Neuronal stem cell (in vitro differentiated cells): ENCODE measurements around the gene CD44.

Source experiments
- DNase-seq: peaks from one replicate; pipeline ENCODE4 v3.0.0-alpha.2; 2013; ENCODE audit warnings: low spot score
- H2AFZ ChIP-seq: one replicate; pipeline ENCODE4 v1.6.1; 2013; ENCODE audit warnings: mild to moderate bottlenecking, low read length, inconsistent platforms
- H2AK5ac ChIP-seq: 2 replicates; pipeline ENCODE4 v1.6.1; 2013; ENCODE audit warnings: low read depth, mild to moderate bottlenecking, inconsistent platforms, low read length, moderate library complexity, mixed read lengths
- H2BK120ac ChIP-seq: 2 replicates; pipeline ENCODE4 v1.6.1; 2013; ENCODE audit warnings: low read depth, mild to moderate bottlenecking, inconsistent platforms, low read length, moderate library complexity, mixed read lengths
- H2BK12ac ChIP-seq: one replicate; pipeline ENCODE4 v1.6.1; 2013; ENCODE audit warnings: low read length, inconsistent platforms
- H2BK15ac ChIP-seq: 2 replicates; pipeline ENCODE4 v1.6.1; 2013; ENCODE audit warnings: mild to moderate bottlenecking, low read length, inconsistent platforms, mixed read lengths
- H2BK5ac ChIP-seq: one replicate; pipeline ENCODE4 v1.6.1; 2013; ENCODE audit warnings: inconsistent platforms, mild to moderate bottlenecking, low read length, moderate library complexity
- H3K14ac ChIP-seq: one replicate; pipeline ENCODE4 v1.6.1; 2013; ENCODE audit warnings: low read length, inconsistent platforms
- H3K18ac ChIP-seq: 2 replicates; pipeline ENCODE4 v1.6.1; 2013; ENCODE audit warnings: low read length, inconsistent platforms
- H3K23ac ChIP-seq: 2 replicates; pipeline ENCODE4 v1.6.1; 2013; ENCODE audit warnings: low read depth, mild to moderate bottlenecking, mixed read lengths, low read length, inconsistent platforms; ENCODE audit not compliant: poor library complexity
- H3K27ac ChIP-seq: replicated peaks from 3 replicates; pipeline ENCODE4 v1.5.1; 2013; ENCODE audit warnings: low read length, inconsistent platforms
- H3K27me3 ChIP-seq, 3 experiments: 2 replicates each; pipeline ENCODE4 v1.6.1; 2013; ENCODE audit warnings: low read length in 3 of 3, mild to moderate bottlenecking in 2 of 3, inconsistent platforms in 1 of 3, low read depth in 1 of 3, mixed read lengths in 1 of 3, moderate library complexity in 1 of 3; ENCODE audit not compliant: control insufficient read depth in 3 of 3, insufficient read depth in 3 of 3
- H3K36me3 ChIP-seq, 2 donors: replicated peaks in 1 of 2; 2 replicates each; pipeline ENCODE4 v1.6.1; 2013; ENCODE audit warnings: low read length in 2 of 2; ENCODE audit not compliant: control insufficient read depth in 2 of 2, insufficient read depth in 2 of 2
- H3K4ac ChIP-seq: 2 replicates; pipeline ENCODE4 v1.6.1; 2013; ENCODE audit warnings: inconsistent platforms, mild to moderate bottlenecking, low read length, moderate library complexity
- H3K4me1 ChIP-seq, 2 donors: 1 replicate in 1 of 2; 2 replicates in 1 of 2; pipeline ENCODE4 v1.6.1; 2013; ENCODE audit warnings: low read length in 2 of 2, low read depth in 1 of 2; ENCODE audit not compliant: control insufficient read depth in 2 of 2, insufficient read depth in 1 of 2
- H3K4me2 ChIP-seq: one replicate; pipeline ENCODE4 v1.6.1; 2013; ENCODE audit warnings: mild to moderate bottlenecking, low read length, inconsistent platforms; ENCODE audit not compliant: insufficient read depth, poor library complexity, severe bottlenecking
- H3K4me3 ChIP-seq, 2 donors: 2 replicates each; pipeline ENCODE4 v1.5.1; 2013; ENCODE audit warnings: low read length in 2 of 2, mild to moderate bottlenecking in 2 of 2, inconsistent platforms in 1 of 2, moderate library complexity in 1 of 2
- H3K79me1 ChIP-seq: one replicate; pipeline ENCODE4 v1.6.1; 2013; ENCODE audit warnings: low read depth, mild to moderate bottlenecking, inconsistent platforms, low read length, moderate library complexity
- H3K9ac ChIP-seq: one replicate; pipeline ENCODE4 v1.6.1; 2013; ENCODE audit warnings: mild to moderate bottlenecking, low read depth, low read length, inconsistent platforms; ENCODE audit not compliant: poor library complexity
- H3K9me3 ChIP-seq, 2 donors: replicated peaks in 1 of 2; 2 replicates each; pipeline versions ENCODE3 to v1.6.1; 2013; ENCODE audit warnings: low read length in 2 of 2, mild to moderate bottlenecking in 2 of 2, inconsistent platforms in 1 of 2, low read depth in 1 of 2, mixed read lengths in 1 of 2, moderate library complexity in 1 of 2; ENCODE audit not compliant: control insufficient read depth in 2 of 2, insufficient read depth in 1 of 2
- H4K8ac ChIP-seq: one replicate; pipeline ENCODE4 v1.6.1; 2013; ENCODE audit warnings: low read depth, mild to moderate bottlenecking, inconsistent platforms, low read length, moderate library complexity
- H4K91ac ChIP-seq: one replicate; pipeline ENCODE4 v1.6.1; 2013; ENCODE audit warnings: low read length, low read depth, mild to moderate bottlenecking, inconsistent platforms; ENCODE audit not compliant: poor library complexity
- WGBS, 2 donors: extraction: QIAGEN DNeasy Blood & Tissue Kit; methylation state at CpG; one replicate each; pipeline ENCODE4 v1.1.7; 2013; ENCODE audit warnings: missing lambda C conversion rate in 2 of 2, mixed read lengths in 1 of 2; ENCODE audit not compliant: insufficient read length in 2 of 2, insufficient replicate concordance in 1 of 2; ENCODE audit errors: extremely low coverage in 2 of 2; 5-methylcytosine and 5-hydroxymethylcytosine counted together

Gene CD44

DNA sequence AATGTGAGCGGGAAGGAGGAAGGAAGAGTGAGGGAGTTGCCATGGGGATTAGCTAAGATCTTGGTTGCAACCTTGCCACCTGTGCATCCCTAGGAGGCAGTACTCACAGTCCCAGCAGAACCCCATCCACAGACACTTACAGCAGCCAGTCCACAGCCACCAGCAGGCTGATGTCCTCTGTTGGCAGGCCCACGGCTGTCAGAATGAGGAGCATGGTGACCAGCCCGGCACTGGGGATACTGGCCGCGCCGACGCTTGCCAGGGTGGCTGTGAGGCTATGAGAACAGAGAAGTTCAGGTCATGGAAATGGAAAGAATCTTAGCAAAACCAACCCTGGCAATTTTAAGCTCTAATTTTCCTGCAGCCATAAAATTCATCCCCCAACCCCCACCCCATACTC is 141.8 kb downstream of the CD44 start:
- Histone ChIP-seq H3K4me1 (no peaks in the 10 kb centered on the region), H3K27me3 (no peaks in the 10 kb centered on the region), H3K27ac (no peak overlapping the region), H4K91ac (no peak overlapping the region), H2BK5ac (no peak overlapping the region), H2BK15ac (no peak overlapping the region), H4K8ac (no peak overlapping the region), H3K18ac (peak overlapping the region; percentile 29), H2BK12ac (no peak overlapping the region), H2AK5ac (no peak overlapping the region), H3K23ac (no peak overlapping the region), H3K79me1 (no peaks in the 10 kb centered on the region), H3K9ac (no peak overlapping the region), H3K4me2 (no peak overlapping the region), H3K36me3 (no peaks in the 10 kb centered on the region), H3K4ac (no peak overlapping the region), H3K9me3 (no peaks in the 10 kb centered on the region), H2AFZ (no peak overlapping the region), H2BK120ac (no peak overlapping the region), H3K4me3 (no peak overlapping the region), H3K14ac (no peak overlapping the region)
- WGBS, 2 donors = no CpG with 5 or more reads among the region's 7 CpGs
- DNase-seq = no peak

DNA sequence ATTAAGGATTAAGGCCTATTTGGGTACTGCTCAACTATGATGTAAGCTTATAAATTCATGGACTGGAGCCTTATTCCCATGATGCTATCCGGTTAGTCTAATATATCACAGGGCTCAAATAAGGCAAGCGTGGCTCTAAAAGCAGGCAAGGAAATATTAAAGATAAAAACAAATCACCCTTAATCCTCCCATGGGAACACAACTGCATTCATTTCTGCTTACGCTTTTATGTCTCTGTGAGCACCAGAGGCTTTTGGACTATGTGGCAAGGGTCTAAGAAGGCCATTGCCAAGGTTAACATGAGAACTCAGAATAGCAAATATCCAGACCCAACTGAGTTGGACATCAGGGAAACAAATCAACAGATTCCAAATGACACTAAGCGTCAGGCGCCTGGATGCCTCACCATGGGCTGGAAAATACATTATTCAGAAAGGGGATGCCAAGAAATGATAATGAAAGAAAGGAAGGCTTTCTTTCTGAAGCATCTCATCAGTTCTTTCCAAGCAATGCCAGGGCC is 142.3 kb downstream of the CD44 start:
- H3K9me3 ChIP-seq = no peaks in the 10 kb centered on the region
- no peak overlapping the region for H2BK12ac ChIP-seq
- no peaks in the 10 kb centered on the region for H3K36me3 ChIP-seq
- H3K4me3 ChIP-seq = no peak overlapping the region
- H4K91ac ChIP-seq = no peak overlapping the region
- H2AFZ ChIP-seq = no peak overlapping the region
- no peaks in the 10 kb centered on the region for H3K27me3 ChIP-seq
- no peak overlapping the region for H2BK5ac ChIP-seq
- no peak overlapping the region for H3K23ac ChIP-seq
- H2BK15ac ChIP-seq = no peak overlapping the region
- H3K27ac ChIP-seq = no peak overlapping the region
- no peak overlapping the region for H3K9ac ChIP-seq
- H3K4me2 ChIP-seq = no peak overlapping the region
- DNase-seq = no peak
- H3K4ac ChIP-seq = no peak overlapping the region
- WGBS, 2 donors = no CpG with 5 or more reads among the region's 5 CpGs
- no peaks in the 10 kb centered on the region for H3K4me1 ChIP-seq
- no peak overlapping the region for H3K18ac ChIP-seq
- H3K79me1 ChIP-seq = no peaks in the 10 kb centered on the region
- no peak overlapping the region for H2BK120ac ChIP-seq
- no peak overlapping the region for H4K8ac ChIP-seq
- no peak overlapping the region for H3K14ac ChIP-seq
- H2AK5ac ChIP-seq = no peak overlapping the region
